Measurements from ENCODE around the gene PNPT1. TPM values are rescaled to one million over a fixed set of nuclear protein-coding genes. Genes with fewer than 3 reads are reported as not detected.

The PNPT1 gene
- total and polyA plus RNA-seq, 9 of the 15 experiments (the other 6 are each of a cell fraction or from before 2014, with no cell fraction given): 46.5 to 104 (median 62.7) TPM

DNA sequence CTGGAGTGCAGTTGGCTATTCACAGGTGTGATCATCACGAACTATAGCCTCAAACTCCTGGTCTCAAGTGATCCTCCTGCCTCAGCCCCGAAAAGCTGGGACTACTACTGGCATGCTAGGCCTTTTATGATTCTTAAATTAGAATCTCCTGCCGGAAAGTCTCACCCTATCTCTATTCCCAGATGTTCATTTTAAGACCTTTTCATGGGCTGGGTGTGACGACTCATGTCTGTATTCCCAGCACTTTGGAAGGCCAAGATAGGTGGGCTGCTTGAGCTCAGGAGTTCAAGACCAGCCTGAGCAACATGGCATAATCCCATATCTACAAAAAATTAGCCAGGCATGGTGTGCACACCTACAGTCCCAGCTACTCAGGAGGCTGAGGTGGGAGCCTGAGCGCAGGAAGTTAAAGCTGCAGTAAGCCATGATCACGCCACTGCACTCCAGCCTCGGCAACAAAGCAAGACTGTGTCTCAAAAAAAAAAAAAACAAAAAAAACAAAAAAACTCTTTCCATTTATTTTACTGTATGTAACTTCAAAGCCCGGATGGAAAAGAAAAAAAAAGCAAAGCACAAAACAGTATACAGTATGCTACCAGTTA lies 84.3 kb downstream of the PNPT1 start:
- intact Hi-C loops (cut with micrococcal nuclease) (no loop called here), in situ Hi-C loops (cut with MboI) (no loop called here)
- peaks cover 5 to 20% of the 10 kb centered on the region in 2 experiments; a peak in 3 of 5 replicates for H3K4me1 ChIP-seq (replicated peaks in 1 of 2; ENCODE audit: control insufficient read depth in 2 of 2, insufficient read depth in 2 of 2, low read length in 2 of 2)
- H3K4me3 ChIP-seq: no peak overlapping the region
- H3K79me2 ChIP-seq (ENCODE audit: control insufficient read depth, insufficient read depth, low read length): peaks cover 87% of the 10 kb centered on the region
- ChIA-PET POLR2A (interaction anchor here (0.6 to 1.2 kb wide), 4 partner anchors 8 to 219 kb away, joined by 3 to 6 read pairs (median 3); no protein-coding TSS in a partner anchor), CTCF (ENCODE audit: low intra/inter-chr PET ratio) (no interaction called here)
- H3K9me1 ChIP-seq (ENCODE audit: control insufficient read depth, insufficient read depth, low read length): no peaks in the 10 kb centered on the region
- DNase-seq (ENCODE audit: extremely low read depth in 1 of 4, low spot score in 3 of 4): peak in 3 of 4 experiments; percentile 27 to 61 (median 35)
- no peaks in the 10 kb centered on the region; the same call in 1 of the 2 replicates for H4K20me1 ChIP-seq (replicated peaks; ENCODE audit: control insufficient read depth, insufficient read depth, low read length)
- H3K27me3 ChIP-seq (ENCODE audit: control insufficient read depth in 2 of 2, insufficient read depth in 2 of 2, low read length in 2 of 2): no peaks in the 10 kb centered on the region
- H2AFZ ChIP-seq (ENCODE audit: low read depth, low read length): no peak overlapping the region
- peak overlapping the region; percentile 49 for H3K4me2 ChIP-seq (ENCODE audit: insufficient read depth, low read length)
- peak; percentile 85 for FAIRE-seq
- 16% methylated on average over 8 of the region's 8 CpGs for WGBS (ENCODE audit: insufficient coverage, low coverage, missing lambda C conversion rate)
- peak; percentile 69 for ATAC-seq
- H3K27ac ChIP-seq (ENCODE audit: extremely low read depth, low read depth, low read length): peak overlapping the region; percentile 57; the same call in 2 of the 3 replicates
- no TSS peak for BruUV-seq (replicated peaks)
- H3K9ac ChIP-seq (ENCODE audit: insufficient read depth in 1 of 2, low read depth in 2 of 2, low read length in 2 of 2): peak overlapping the region; percentile 31 to 78; a peak in 3 of 4 replicates
- peaks cover 40% of the 10 kb centered on the region for H3K36me3 ChIP-seq (ENCODE audit: control insufficient read depth, insufficient read depth, low read length)
- no peaks in the 10 kb centered on the region for H3K9me3 ChIP-seq (replicated peaks; ENCODE audit: control insufficient read depth, insufficient read depth, low read depth, low read length)
- no peak for TF ChIP-seq HDAC2 (IDR thresholded peaks at IDR 0.05)
- TF ChIP-seq MEF2D (tag; conservative IDR thresholded peaks at IDR 0.05; ENCODE audit: low read depth): no peak
- 0 out of 2 replicates have a peak, but pooled peaks have one; percentile 33 for TF ChIP-seq POLR2AphosphoS5 (IDR thresholded peaks at IDR 0.05; ENCODE audit: control insufficient read depth, insufficient read depth, low read depth, low read length)
- peak; percentile 61; the same call in 1 of the 2 replicates for TF ChIP-seq HLTF (IDR thresholded peaks at IDR 0.05)
- TF ChIP-seq, protein P1, sequence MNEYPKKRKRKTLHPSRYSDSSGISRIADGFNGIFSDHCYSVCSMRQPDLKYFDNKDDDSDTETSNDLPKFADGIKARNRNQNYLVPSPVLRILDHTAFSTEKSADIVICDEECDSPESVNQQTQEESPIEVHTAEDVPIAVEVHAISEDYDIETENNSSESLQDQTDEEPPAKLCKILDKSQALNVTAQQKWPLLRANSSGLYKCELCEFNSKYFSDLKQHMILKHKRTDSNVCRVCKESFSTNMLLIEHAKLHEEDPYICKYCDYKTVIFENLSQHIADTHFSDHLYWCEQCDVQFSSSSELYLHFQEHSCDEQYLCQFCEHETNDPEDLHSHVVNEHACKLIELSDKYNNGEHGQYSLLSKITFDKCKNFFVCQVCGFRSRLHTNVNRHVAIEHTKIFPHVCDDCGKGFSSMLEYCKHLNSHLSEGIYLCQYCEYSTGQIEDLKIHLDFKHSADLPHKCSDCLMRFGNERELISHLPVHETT (CRISPR knock-in tag; conservative IDR thresholded peaks at IDR 0.05 in 1 of 2, IDR thresholded peaks at IDR 0.05 in 1 of 2): no peak
- TF ChIP-seq NELFE (IDR thresholded peaks at IDR 0.05; ENCODE audit: insufficient read depth, insufficient read length): no peak
- peak; percentile 23; the same call in 1 of the 2 replicates for TF ChIP-seq ZNF316 (IDR thresholded peaks at IDR 0.05)
- TF ChIP-seq, protein P2, sequence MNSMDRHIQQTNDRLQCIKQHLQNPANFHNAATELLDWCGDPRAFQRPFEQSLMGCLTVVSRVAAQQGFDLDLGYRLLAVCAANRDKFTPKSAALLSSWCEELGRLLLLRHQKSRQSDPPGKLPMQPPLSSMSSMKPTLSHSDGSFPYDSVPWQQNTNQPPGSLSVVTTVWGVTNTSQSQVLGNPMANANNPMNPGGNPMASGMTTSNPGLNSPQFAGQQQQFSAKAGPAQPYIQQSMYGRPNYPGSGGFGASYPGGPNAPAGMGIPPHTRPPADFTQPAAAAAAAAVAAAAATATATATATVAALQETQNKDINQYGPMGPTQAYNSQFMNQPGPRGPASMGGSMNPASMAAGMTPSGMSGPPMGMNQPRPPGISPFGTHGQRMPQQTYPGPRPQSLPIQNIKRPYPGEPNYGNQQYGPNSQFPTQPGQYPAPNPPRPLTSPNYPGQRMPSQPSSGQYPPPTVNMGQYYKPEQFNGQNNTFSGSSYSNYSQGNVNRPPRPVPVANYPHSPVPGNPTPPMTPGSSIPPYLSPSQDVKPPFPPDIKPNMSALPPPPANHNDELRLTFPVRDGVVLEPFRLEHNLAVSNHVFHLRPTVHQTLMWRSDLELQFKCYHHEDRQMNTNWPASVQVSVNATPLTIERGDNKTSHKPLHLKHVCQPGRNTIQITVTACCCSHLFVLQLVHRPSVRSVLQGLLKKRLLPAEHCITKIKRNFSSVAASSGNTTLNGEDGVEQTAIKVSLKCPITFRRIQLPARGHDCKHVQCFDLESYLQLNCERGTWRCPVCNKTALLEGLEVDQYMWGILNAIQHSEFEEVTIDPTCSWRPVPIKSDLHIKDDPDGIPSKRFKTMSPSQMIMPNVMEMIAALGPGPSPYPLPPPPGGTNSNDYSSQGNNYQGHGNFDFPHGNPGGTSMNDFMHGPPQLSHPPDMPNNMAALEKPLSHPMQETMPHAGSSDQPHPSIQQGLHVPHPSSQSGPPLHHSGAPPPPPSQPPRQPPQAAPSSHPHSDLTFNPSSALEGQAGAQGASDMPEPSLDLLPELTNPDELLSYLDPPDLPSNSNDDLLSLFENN (IDR thresholded peaks at IDR 0.05; ENCODE audit: low read depth in 2 of 2, low read length in 2 of 2): no peak
- TF ChIP-seq ZNF133 (CRISPR knock-in tag; IDR thresholded peaks at IDR 0.05): no peak
- TF ChIP-seq SUPT5H (IDR thresholded peaks at IDR 0.05): peak; percentile 19; the same call in 1 of the 2 replicates
- TF ChIP-seq PHB2 (IDR thresholded peaks at IDR 0.05; ENCODE audit: low read depth): no peak

All from K562 (cell line).